IMR-90 (cell line): Measurements from ENCODE around the gene OAS3. TPM values are rescaled to one million over a fixed set of nuclear protein-coding genes. Genes with fewer than 3 reads are reported as not detected.

ENCODE experiments used
- ATAC-seq: fragments of 200-7000 bp; cut with Tn5 transposase; 2 replicates; pipeline ENCODE4 v1.9.1; 2020; ENCODE audit warnings: low read depth, mild to moderate bottlenecking, moderate library complexity
- BruUV-seq: library from RNA; stranded (reverse); fragments of 400-500 nt; replicated peaks from 2 replicates; lab custom pipeline; 2021; lab: Mats Ljungman, UMichigan
- CTCF ChIA-PET: fragments of 300-600 bp; formaldehyde crosslinking; extraction: SDS; loops from one replicate; lab custom pipeline; 2021; ENCODE audit warnings: antibody characterized with exemption; lab: Yijun Ruan, JAX
- POLR2A ChIA-PET: fragments of 300-600 bp; sonication (Branson Sonifier 250); formaldehyde crosslinking; loops from one replicate; lab custom pipeline; 2022; ENCODE audit warnings: antibody characterized with exemption; ENCODE audit not compliant: unreplicated experiment; lab: Charles Lee
- DNase-seq: peaks from one replicate; pipeline ENCODE4 v3.0.0; 2013
- H2AFZ ChIP-seq: replicated peaks from 2 replicates; pipeline ENCODE3; 2013; ENCODE audit warnings: low read length, mild to moderate bottlenecking; ENCODE audit not compliant: poor library complexity
- H2AK5ac ChIP-seq: 2 replicates; pipeline ENCODE4 v1.6.1; 2013; ENCODE audit warnings: low read depth, low read length, inconsistent platforms
- H2AK9ac ChIP-seq: replicated peaks from 2 replicates; pipeline ENCODE3; 2013; ENCODE audit warnings: mild to moderate bottlenecking, low read depth, low read length, moderate library complexity; ENCODE audit not compliant: poor library complexity
- H2BK120ac ChIP-seq: 2 replicates; pipeline ENCODE4 v1.6.1; 2013; ENCODE audit warnings: low read depth, low read length, inconsistent platforms
- H2BK15ac ChIP-seq: 3 replicates; pipeline ENCODE4 v1.6.1; 2013; ENCODE audit warnings: low read depth, low read length, inconsistent platforms
- H2BK20ac ChIP-seq: 2 replicates; pipeline ENCODE4 v1.6.1; 2013; ENCODE audit warnings: low read depth, mild to moderate bottlenecking, inconsistent platforms, low read length, moderate library complexity
- H2BK5ac ChIP-seq: 2 replicates; pipeline ENCODE4 v1.6.1; 2013; ENCODE audit warnings: mild to moderate bottlenecking, low read depth, low read length, inconsistent platforms; ENCODE audit not compliant: poor library complexity, severe bottlenecking
- H3K14ac ChIP-seq: replicated peaks from 2 replicates; pipeline ENCODE4 v1.6.1; 2013; ENCODE audit warnings: low read depth, low read length, inconsistent platforms
- H3K18ac ChIP-seq: 2 replicates; pipeline ENCODE4 v1.6.1; 2013; ENCODE audit warnings: low read depth, low read length, control low read depth
- H3K23ac ChIP-seq: 2 replicates; pipeline ENCODE4 v1.6.1; 2013; ENCODE audit warnings: low read depth, low read length, inconsistent platforms
- H3K27ac ChIP-seq: 2 replicates; pipeline ENCODE4 v1.5.1; 2013; ENCODE audit warnings: mild to moderate bottlenecking, control low read depth, low read length; ENCODE audit not compliant: insufficient read depth
- H3K27me3 ChIP-seq: 2 replicates; pipeline ENCODE4 v1.6.1; 2013; ENCODE audit warnings: low read length; ENCODE audit not compliant: control insufficient read depth, insufficient read depth
- H3K36me3 ChIP-seq: 2 replicates; pipeline ENCODE4 v1.6.1; 2013; ENCODE audit warnings: low read length, mixed read lengths; ENCODE audit not compliant: control insufficient read depth, insufficient read depth
- H3K4ac ChIP-seq: 2 replicates; pipeline ENCODE4 v1.6.1; 2013; ENCODE audit warnings: low read depth, low read length, inconsistent platforms
- H3K4me1 ChIP-seq: 2 replicates; pipeline ENCODE4 v1.6.1; 2013; ENCODE audit warnings: low read length, mixed read lengths; ENCODE audit not compliant: control insufficient read depth, insufficient read depth
- H3K4me2 ChIP-seq: 2 replicates; pipeline ENCODE4 v1.6.1; 2013; ENCODE audit warnings: low read depth, mild to moderate bottlenecking, control low read depth, low read length, moderate library complexity
- H3K4me3 ChIP-seq: 2 replicates; pipeline ENCODE4 v1.5.1; 2013; ENCODE audit warnings: low read depth, mild to moderate bottlenecking, control low read depth, low read length, moderate library complexity; ENCODE audit not compliant: insufficient read depth
- H3K56ac ChIP-seq: 2 replicates; pipeline ENCODE4 v1.6.1; 2013; ENCODE audit warnings: low read length, inconsistent platforms; ENCODE audit not compliant: insufficient read depth; ENCODE audit errors: extremely low read depth
- H3K79me1 ChIP-seq, 2 experiments: 2 replicates each; pipeline ENCODE4 v1.6.1; 2013; ENCODE audit warnings: low read length in 2 of 2, inconsistent platforms in 1 of 2, low read depth in 1 of 2
- H3K9ac ChIP-seq: 2 replicates; pipeline ENCODE4 v1.6.1; 2013; ENCODE audit warnings: low read depth, low read length, control low read depth
- H3K9me1 ChIP-seq: 2 replicates; pipeline ENCODE4 v1.6.1; 2013; ENCODE audit warnings: low read length, inconsistent platforms; ENCODE audit not compliant: insufficient read depth
- H3K9me3 ChIP-seq: 2 replicates; pipeline ENCODE4 v1.6.1; 2013; ENCODE audit warnings: low read length; ENCODE audit not compliant: control insufficient read depth, insufficient read depth
- H4K20me1 ChIP-seq: 2 replicates; pipeline ENCODE4 v1.6.1; 2013; ENCODE audit warnings: low read length, inconsistent platforms; ENCODE audit not compliant: insufficient read depth
- H4K5ac ChIP-seq: 2 replicates; pipeline ENCODE4 v1.6.1; 2013; ENCODE audit warnings: mild to moderate bottlenecking, low read depth, low read length, control low read depth
- H4K8ac ChIP-seq, 2 experiments: 2 replicates each; pipeline ENCODE4 v1.6.1; 2013; ENCODE audit warnings: low read depth in 2 of 2, low read length in 2 of 2, control low read depth in 1 of 2, inconsistent platforms in 1 of 2
- H4K91ac ChIP-seq: 2 replicates; pipeline ENCODE4 v1.6.1; 2013; ENCODE audit warnings: low read depth, low read length, inconsistent platforms; ENCODE audit not compliant: insufficient read depth
- BHLHE40 ChIP-seq: fragments of 150-350 bp; IDR thresholded peaks from 2 replicates; pipeline ENCODE4 v1.6.1; 2016; ENCODE audit warnings: mild to moderate bottlenecking, low read depth, low read length
- CEBPB ChIP-seq: IDR thresholded peaks from 2 replicates; pipeline ENCODE4 v1.6.1; 2012; ENCODE audit warnings: low read depth, low read length, improper control_type of control experiment
- CHD1 ChIP-seq: IDR thresholded peaks from 2 replicates; pipeline ENCODE4 v1.6.1; 2012; ENCODE audit warnings: low read depth, low read length, improper control_type of control experiment
- ELK1 ChIP-seq: fragments of 150-350 bp; IDR thresholded peaks from 2 replicates; pipeline ENCODE4 v1.6.1; 2016; ENCODE audit warnings: low read depth, mild to moderate bottlenecking, low read length, moderate library complexity, borderline replicate concordance
- FOS ChIP-seq: fragments of 150-350 bp; IDR thresholded peaks from 2 replicates; pipeline ENCODE4 v1.6.1; 2016; ENCODE audit warnings: low read depth, low read length
- MAFK ChIP-seq: IDR thresholded peaks from 2 replicates; pipeline ENCODE4 v1.6.1; 2012; ENCODE audit warnings: low read depth, low read length, improper control_type of control experiment
- MAZ ChIP-seq: IDR thresholded peaks from 2 replicates; pipeline ENCODE4 v1.6.1; 2012; ENCODE audit warnings: low read depth, mild to moderate bottlenecking, low read length, improper control_type of control experiment, moderate library complexity, borderline replicate concordance
- MXI1 ChIP-seq: IDR thresholded peaks from 2 replicates; pipeline ENCODE4 v1.6.1; 2012; ENCODE audit warnings: low read depth, mild to moderate bottlenecking, low read length, moderate library complexity, borderline replicate concordance
- NFE2L2 ChIP-seq: fragments of 150-350 bp; IDR thresholded peaks from 2 replicates; pipeline ENCODE4 v1.6.1; 2016; ENCODE audit warnings: low read depth, mild to moderate bottlenecking, low read length
- POLR2A ChIP-seq: IDR thresholded peaks from 2 replicates; pipeline ENCODE4 v1.6.1; 2012; ENCODE audit warnings: mild to moderate bottlenecking, low read depth, low read length
- RAD21 ChIP-seq: IDR thresholded peaks from 2 replicates; pipeline ENCODE4 v1.6.1; 2012; ENCODE audit warnings: low read length, improper control_type of control experiment
- RCOR1 ChIP-seq: IDR thresholded peaks from 2 replicates; pipeline ENCODE4 v1.6.1; 2012; ENCODE audit warnings: mild to moderate bottlenecking, low read length, improper control_type of control experiment; ENCODE audit not compliant: insufficient replicate concordance
- RFX5 ChIP-seq: IDR thresholded peaks from 2 replicates; pipeline ENCODE4 v1.8.0; 2012; ENCODE audit warnings: low read depth, mild to moderate bottlenecking, low read length, moderate library complexity
- SMC3 ChIP-seq: fragments of 150-350 bp; IDR thresholded peaks from 2 replicates; pipeline ENCODE4 v1.6.1; 2016; ENCODE audit warnings: low read depth, mild to moderate bottlenecking, antibody characterized with exemption, low read length, moderate library complexity
- WGBS, 2 experiments: methylation state at CpG; one replicate each; pipeline versions ENCODE4 v1.1.5 to v1.1.7; 2013; ENCODE audit warnings: missing lambda C conversion rate in 2 of 2; ENCODE audit not compliant: insufficient read length in 1 of 2; ENCODE audit errors: extremely low coverage in 2 of 2; 5-methylcytosine and 5-hydroxymethylcytosine counted together
- dilution Hi-C: fragments of 300-500 bp; cut with HindIII; formaldehyde crosslinking; loops from one replicate; pipeline ENCODE4 v1.14.3; 2018; ENCODE audit warnings: low sequenced_read_pairs; ENCODE audit not compliant: unreplicated experiment
- in situ Hi-C: fragments of 300-500 bp; cut with MboI; formaldehyde crosslinking; loops from 3 replicates; pipeline ENCODE4 v1.14.3; 2019; ENCODE audit warnings: low sequenced_read_pairs, inconsistent platforms, mixed read lengths
- intact Hi-C: fragments of 100-400 bp; cut with micrococcal nuclease; formaldehyde crosslinking; loops from 2 replicates; pipeline ENCODE4 v1.10.0; 2022
- polyA plus RNA-seq, 3 experiments: library from polyadenylated mRNA; depleted of rRNA; stranded (reverse); fragments of >200 nt; gene quantifications; 2 replicates each; pipeline ENCODE4 v1.2.3, GENCODE V29; 2012; ENCODE audit warnings: low replicate concordance in 1 of 3
- total RNA-seq: library from RNA; depleted of rRNA; stranded (reverse); fragments of >200 nt; gene quantifications from 2 replicates; pipeline ENCODE4 v1.2.3, GENCODE V29; 2012
- TF ChIP-seq, protein P1 (sequence below): conservative IDR thresholded peaks from 2 replicates; pipeline ENCODE4 v1.5.1; 2012; ENCODE audit warnings: mild to moderate bottlenecking, low read depth, low read length, improper control_type of control experiment
- TF ChIP-seq, protein P2 (sequence below): fragments of 150-350 bp; IDR thresholded peaks from 2 replicates; pipeline ENCODE4 v1.6.1; 2017; ENCODE audit warnings: mild to moderate bottlenecking, antibody characterized with exemption, low read length, low read depth

OAS3 gene
- total and polyA plus RNA-seq, 2 of the 4 experiments (the other 2 are of a cell fraction): 4.1 to 7.8 TPM

DNA sequence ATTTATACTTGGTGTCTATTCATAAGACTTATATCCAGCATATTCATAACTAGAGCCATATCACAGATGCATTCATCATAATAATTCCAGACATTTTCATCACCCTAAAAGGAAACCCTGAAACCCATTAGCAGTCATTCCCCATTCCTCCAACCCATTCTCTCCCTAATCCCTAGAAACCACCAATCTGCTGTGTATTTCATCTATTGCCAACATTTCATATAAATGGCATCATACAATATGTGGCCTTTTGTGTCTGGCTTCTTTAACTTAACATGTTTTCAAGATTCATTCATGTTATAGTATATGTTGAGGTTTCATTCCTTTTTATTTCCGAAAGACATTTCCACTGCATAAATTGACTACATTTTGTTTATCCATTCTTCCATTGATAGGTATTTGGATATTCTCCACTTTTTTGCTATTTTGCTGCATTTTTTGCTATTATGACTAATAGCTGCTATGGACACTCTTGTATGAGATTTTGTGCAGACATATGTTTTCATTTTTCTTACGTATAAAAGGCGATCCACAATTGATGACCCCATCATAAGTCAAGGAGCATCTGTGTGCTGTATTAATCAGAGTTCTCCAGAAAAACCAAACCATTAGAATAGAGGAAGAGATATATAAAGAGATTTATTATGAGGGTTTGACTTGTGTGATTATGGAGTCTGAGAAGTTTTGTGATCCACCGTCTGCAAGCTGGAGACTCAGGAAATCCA is 34.9 kb downstream of the OAS3 start:
- no peak overlapping the region for H3K56ac ChIP-seq
- no peak overlapping the region for H3K14ac ChIP-seq
- no peaks in the 10 kb centered on the region for H3K79me1 ChIP-seq
- POLR2A ChIA-PET: no interaction called here
- no peak overlapping the region for H2BK15ac ChIP-seq
- H3K4me2 ChIP-seq: no peak overlapping the region
- H3K4ac ChIP-seq: no peak overlapping the region
- H4K20me1 ChIP-seq: no peaks in the 10 kb centered on the region
- no peak for DNase-seq
- H3K23ac ChIP-seq: no peak overlapping the region
- BruUV-seq: no TSS peak
- H2BK5ac ChIP-seq: no peak overlapping the region
- no peak overlapping the region for H3K18ac ChIP-seq
- H4K91ac ChIP-seq: no peak overlapping the region
- H4K8ac ChIP-seq: no peak overlapping the region
- intact Hi-C loops (no loop called here), in situ Hi-C loops (no loop called here), dilution Hi-C loops (no loop called here)
- no peaks in the 10 kb centered on the region; the same call in 1 of the 2 replicates for H3K9me1 ChIP-seq
- H3K4me1 ChIP-seq: no peaks in the 10 kb centered on the region
- H3K27ac ChIP-seq: no peak overlapping the region
- no peak for ATAC-seq
- CTCF ChIA-PET: interaction anchor here (0.9 kb wide), 1 partner anchor 20 kb away, joined by 4 read pairs; no protein-coding TSS in a partner anchor
- H4K5ac ChIP-seq: no peak overlapping the region
- H2AK9ac ChIP-seq: no peak overlapping the region
- H2BK120ac ChIP-seq: no peak overlapping the region
- no peak overlapping the region for H2AK5ac ChIP-seq
- H2BK20ac ChIP-seq: no peak overlapping the region
- H3K4me3 ChIP-seq: no peak overlapping the region
- H3K9me3 ChIP-seq: no peaks in the 10 kb centered on the region
- no peak overlapping the region for H3K9ac ChIP-seq
- no peaks in the 10 kb centered on the region for H3K27me3 ChIP-seq
- H3K36me3 ChIP-seq: no peaks in the 10 kb centered on the region; the same call in 1 of the 2 replicates
- 80% methylated on average over 1 of the region's 4 CpGs; no CpG with 5 or more reads in 1 of the 2 experiments for WGBS, 2 experiments
- H2AFZ ChIP-seq: no peak overlapping the region
- TF ChIP-seq ELK1 (no peak), MAFK (no peak), RAD21 (no peak), MXI1 (no peak), BHLHE40 (no peak), CHD1 (no peak), POLR2A (no peak), SMC3 (no peak), NFE2L2 (no peak), RCOR1 (no peak), RFX5 (no peak), FOS (no peak), MAZ (no peak), CEBPB (no peak)
- TF ChIP-seq, protein P1, sequence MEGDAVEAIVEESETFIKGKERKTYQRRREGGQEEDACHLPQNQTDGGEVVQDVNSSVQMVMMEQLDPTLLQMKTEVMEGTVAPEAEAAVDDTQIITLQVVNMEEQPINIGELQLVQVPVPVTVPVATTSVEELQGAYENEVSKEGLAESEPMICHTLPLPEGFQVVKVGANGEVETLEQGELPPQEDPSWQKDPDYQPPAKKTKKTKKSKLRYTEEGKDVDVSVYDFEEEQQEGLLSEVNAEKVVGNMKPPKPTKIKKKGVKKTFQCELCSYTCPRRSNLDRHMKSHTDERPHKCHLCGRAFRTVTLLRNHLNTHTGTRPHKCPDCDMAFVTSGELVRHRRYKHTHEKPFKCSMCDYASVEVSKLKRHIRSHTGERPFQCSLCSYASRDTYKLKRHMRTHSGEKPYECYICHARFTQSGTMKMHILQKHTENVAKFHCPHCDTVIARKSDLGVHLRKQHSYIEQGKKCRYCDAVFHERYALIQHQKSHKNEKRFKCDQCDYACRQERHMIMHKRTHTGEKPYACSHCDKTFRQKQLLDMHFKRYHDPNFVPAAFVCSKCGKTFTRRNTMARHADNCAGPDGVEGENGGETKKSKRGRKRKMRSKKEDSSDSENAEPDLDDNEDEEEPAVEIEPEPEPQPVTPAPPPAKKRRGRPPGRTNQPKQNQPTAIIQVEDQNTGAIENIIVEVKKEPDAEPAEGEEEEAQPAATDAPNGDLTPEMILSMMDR: no peak
- TF ChIP-seq, protein P2, sequence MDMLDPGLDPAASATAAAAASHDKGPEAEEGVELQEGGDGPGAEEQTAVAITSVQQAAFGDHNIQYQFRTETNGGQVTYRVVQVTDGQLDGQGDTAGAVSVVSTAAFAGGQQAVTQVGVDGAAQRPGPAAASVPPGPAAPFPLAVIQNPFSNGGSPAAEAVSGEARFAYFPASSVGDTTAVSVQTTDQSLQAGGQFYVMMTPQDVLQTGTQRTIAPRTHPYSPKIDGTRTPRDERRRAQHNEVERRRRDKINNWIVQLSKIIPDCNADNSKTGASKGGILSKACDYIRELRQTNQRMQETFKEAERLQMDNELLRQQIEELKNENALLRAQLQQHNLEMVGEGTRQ: no peak
